OCI-LY1 (cell line): ENCODE results near the gene GRM7.

Experiments
- H2AFZ ChIP-seq: fragments of 200-600 bp; sonication (generic), shearing (Covaris generic); 2 replicates; pipeline ENCODE4 v1.6.0; 2014; ENCODE audit warnings: antibody characterized with exemption, mild to moderate bottlenecking, low read length
- H3F3A ChIP-seq: fragments of 200-600 bp; sonication (generic), shearing (Covaris generic); 2 replicates; pipeline ENCODE4 v1.6.0; 2014; ENCODE audit warnings: mild to moderate bottlenecking, antibody characterized with exemption, low read length, moderate library complexity; ENCODE audit not compliant: insufficient read depth
- H3K27ac ChIP-seq: fragments of 200-600 bp; sonication (generic); 2 replicates; pipeline ENCODE4 v1.5.1; 2014; ENCODE audit warnings: low read length, mixed run types, mild to moderate bottlenecking, low read depth; ENCODE audit not compliant: poor library complexity, severe bottlenecking
- H3K27me3 ChIP-seq: fragments of 200-600 bp; sonication (generic); 2 replicates; pipeline ENCODE4 v1.6.0; 2014; ENCODE audit warnings: antibody characterized with exemption, mild to moderate bottlenecking, low read length, moderate library complexity; ENCODE audit not compliant: insufficient read depth
- H3K36me3 ChIP-seq: fragments of 200-600 bp; sonication (generic); 2 replicates; pipeline ENCODE4 v1.6.1; 2014; ENCODE audit warnings: mild to moderate bottlenecking, antibody characterized with exemption, low read length, moderate library complexity, mixed read lengths; ENCODE audit not compliant: insufficient read depth
- H3K4me1 ChIP-seq: fragments of 200-600 bp; sonication (generic); 2 replicates; pipeline ENCODE4 v1.5.1; 2014; ENCODE audit warnings: mild to moderate bottlenecking, low read length, moderate library complexity; ENCODE audit not compliant: insufficient read depth, severe bottlenecking
- H3K4me2 ChIP-seq: fragments of 200-600 bp; sonication (generic), shearing (Covaris generic); 2 replicates; pipeline ENCODE4 v1.6.1; 2014; ENCODE audit warnings: low read length
- H3K4me3 ChIP-seq: fragments of 200-600 bp; sonication (generic); 2 replicates; pipeline ENCODE4 v1.5.1; 2014; ENCODE audit warnings: low read length, low read depth, mild to moderate bottlenecking, mixed read lengths; ENCODE audit not compliant: poor library complexity, severe bottlenecking
- H3K79me2 ChIP-seq: fragments of 200-600 bp; shearing (Covaris generic); 2 replicates; pipeline ENCODE4 v1.6.1; 2016; ENCODE audit warnings: mixed run types, low read length, mixed read lengths; ENCODE audit not compliant: insufficient read depth
- H3K9ac ChIP-seq: fragments of 200-600 bp; sonication (generic), shearing (Covaris generic); 2 replicates; pipeline ENCODE4 v1.6.1; 2014; ENCODE audit warnings: mild to moderate bottlenecking, low read length, mixed read lengths
- H3K9me2 ChIP-seq: fragments of 200-600 bp; sonication (generic), shearing (Covaris generic); 2 replicates; pipeline ENCODE4 v1.6.1; 2014; ENCODE audit warnings: low read depth, mild to moderate bottlenecking, low read length, mixed read lengths
- H3K9me3 ChIP-seq: fragments of 200-600 bp; shearing (Covaris generic); 2 replicates; pipeline ENCODE4 v1.6.1; 2014; ENCODE audit warnings: low read length, mixed read lengths
- H4K20me1 ChIP-seq: fragments of 200-600 bp; sonication (generic), shearing (Covaris generic); 2 replicates; pipeline ENCODE4 v1.6.0; 2016; ENCODE audit warnings: mild to moderate bottlenecking, low read length; ENCODE audit not compliant: insufficient read depth
- CTCF ChIP-seq: fragments of 200-600 bp; sonication (generic), shearing (Covaris generic); IDR thresholded peaks from 2 replicates; pipeline ENCODE4 v1.5.1; 2017; ENCODE audit warnings: mild to moderate bottlenecking, antibody characterized with exemption, low read length, moderate library complexity, mixed read lengths
- EZH2 ChIP-seq: fragments of 200-600 bp; sonication (generic), shearing (Covaris generic); IDR thresholded peaks from 2 replicates; pipeline ENCODE4 v1.8.0; 2017; ENCODE audit warnings: borderline replicate concordance, mixed run types, mild to moderate bottlenecking, antibody characterized with exemption, low read length, moderate library complexity, mixed read lengths

Gene GRM7

GRCh38 chr3:7437231-7437630 is 576.3 kb downstream of the GRM7 start:
- no peaks in the 10 kb centered on the region for H4K20me1 ChIP-seq
- no peaks in the 10 kb centered on the region for H3F3A ChIP-seq
- H3K9me2 ChIP-seq: no peaks in the 10 kb centered on the region
- H3K4me2 ChIP-seq: no peak overlapping the region
- no peaks in the 10 kb centered on the region for H3K36me3 ChIP-seq
- H2AFZ ChIP-seq: no peak overlapping the region
- H3K9me3 ChIP-seq: no peaks in the 10 kb centered on the region
- no peak overlapping the region for H3K9ac ChIP-seq
- H3K27ac ChIP-seq: no peak overlapping the region
- no peak for TF ChIP-seq CTCF
- TF ChIP-seq EZH2: no peak
- no peaks in the 10 kb centered on the region for H3K27me3 ChIP-seq
- H3K4me1 ChIP-seq: no peaks in the 10 kb centered on the region
- H3K4me3 ChIP-seq: no peak overlapping the region
- H3K79me2 ChIP-seq: no peaks in the 10 kb centered on the region

GRCh38 chr3:7439101-7439680 is 578.3 kb downstream of the GRM7 start:
- Histone ChIP-seq H3K36me3 (no peaks in the 10 kb centered on the region), H3K9ac (no peak overlapping the region), H3K9me2 (no peaks in the 10 kb centered on the region), H3F3A (no peaks in the 10 kb centered on the region), H3K27me3 (no peaks in the 10 kb centered on the region), H3K4me1 (no peaks in the 10 kb centered on the region), H3K4me2 (no peak overlapping the region), H4K20me1 (no peaks in the 10 kb centered on the region), H3K27ac (no peak overlapping the region), H2AFZ (no peak overlapping the region), H3K9me3 (no peaks in the 10 kb centered on the region), H3K79me2 (no peaks in the 10 kb centered on the region), H3K4me3 (no peak overlapping the region)
- no peak for TF ChIP-seq EZH2
- no peak for TF ChIP-seq CTCF

GRCh38 chr3:7444886-7445285 is 584.0 kb downstream of the GRM7 start:
- Histone ChIP-seq H3K27ac (no peak overlapping the region), H3F3A (no peaks in the 10 kb centered on the region), H3K36me3 (no peaks in the 10 kb centered on the region), H3K27me3 (no peaks in the 10 kb centered on the region), H3K4me3 (no peak overlapping the region), H3K9me3 (no peaks in the 10 kb centered on the region), H4K20me1 (no peaks in the 10 kb centered on the region), H3K9me2 (no peaks in the 10 kb centered on the region), H3K9ac (no peak overlapping the region), H3K4me1 (no peaks in the 10 kb centered on the region), H3K79me2 (no peaks in the 10 kb centered on the region), H2AFZ (no peak overlapping the region), H3K4me2 (no peak overlapping the region)
- TF ChIP-seq EZH2: no peak

- no peaks in the 10 kb centered on the region for H3K36me3 ChIP-seq
- no peak for TF ChIP-seq EZH2
- TF ChIP-seq CTCF: no peak
- H3K27ac ChIP-seq: no peak overlapping the region
- no peak overlapping the region for H2AFZ ChIP-seq
- H3K4me2 ChIP-seq: no peak overlapping the region
- H3F3A ChIP-seq: no peaks in the 10 kb centered on the region
- no peaks in the 10 kb centered on the region for H3K9me2 ChIP-seq
- no peaks in the 10 kb centered on the region for H3K4me1 ChIP-seq
- no peak overlapping the region for H3K9ac ChIP-seq
- H4K20me1 ChIP-seq: no peaks in the 10 kb centered on the region
- no peaks in the 10 kb centered on the region for H3K9me3 ChIP-seq
- H3K79me2 ChIP-seq: no peaks in the 10 kb centered on the region
- no peak overlapping the region for H3K4me3 ChIP-seq
- H3K27me3 ChIP-seq: no peaks in the 10 kb centered on the region
Measured at GRCh38 chr3:7445331-7445730, 584.4 kb downstream of the GRM7 start.
